ENCODE results near the gene PIK3C2G. TPM values are rescaled to one million over a fixed set of nuclear protein-coding genes. Genes with fewer than 3 reads are reported as not detected.

PIK3C2G gene
- total RNA-seq, 1 experiment from 2014 or later = not detected

DNA sequence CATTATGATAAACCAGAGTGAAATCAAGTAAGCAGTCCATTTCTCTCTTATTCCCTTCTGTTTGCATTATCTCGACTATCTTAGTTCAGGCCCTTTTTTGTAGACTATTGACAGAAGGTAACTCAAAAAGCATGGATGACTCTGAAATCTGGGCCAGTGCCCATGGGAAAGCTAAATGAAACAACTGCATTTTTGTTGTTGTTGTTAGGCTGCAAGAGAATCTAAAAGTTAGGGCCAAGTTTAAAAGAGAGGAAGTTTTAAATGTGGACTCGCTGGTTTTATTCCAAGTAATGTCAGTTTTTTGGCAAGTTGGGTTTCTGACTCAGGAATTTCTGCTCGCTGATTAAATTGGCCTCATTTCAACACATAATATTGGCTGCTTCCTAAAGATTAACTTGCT, 201.1 kb downstream of the PIK3C2G start:
- no peak overlapping the region for H3K14ac ChIP-seq (ENCODE audit: insufficient read depth, low read length)
- H3K27ac ChIP-seq (ENCODE audit: insufficient read length, low read depth, low read length) = no peak overlapping the region
- no peak overlapping the region for H2BK20ac ChIP-seq (ENCODE audit: low read depth, low read length, poor library complexity, severe bottlenecking)
- H3K27me3 Mint-ChIP-seq (ENCODE audit: low read depth) = no peaks in the 10 kb centered on the region
- TF ChIP-seq CTCF (conservative IDR thresholded peaks at IDR 0.05) = no peak
- no peaks in the 10 kb centered on the region for H3K79me2 ChIP-seq (ENCODE audit: insufficient read depth, low read length)
- no peak overlapping the region for H3T11ph ChIP-seq (ENCODE audit: low read length)
- no peak overlapping the region for H3K4me2 ChIP-seq (ENCODE audit: insufficient read depth, insufficient read length, low read length)
- no peak overlapping the region for H3K4me3 Mint-ChIP-seq
- no peak overlapping the region for H4K5ac ChIP-seq (ENCODE audit: insufficient read length, low read depth, low read length)
- H3K27me3 ChIP-seq (ENCODE audit: insufficient read depth, low read length) = no peaks in the 10 kb centered on the region
- H3K23me2 ChIP-seq (ENCODE audit: insufficient read length, low read depth, low read length, poor library complexity, severe bottlenecking) = no peaks in the 10 kb centered on the region
- no peaks in the 10 kb centered on the region for H3K9me3 ChIP-seq (ENCODE audit: control insufficient read depth, low read depth, low read length)
- H3K4me1 ChIP-seq (ENCODE audit: insufficient read depth, low read length) = no peaks in the 10 kb centered on the region
- no peak overlapping the region for H3K23ac ChIP-seq (ENCODE audit: insufficient read length, low read depth, low read length)
- no peaks in the 10 kb centered on the region for H3K79me1 ChIP-seq (ENCODE audit: insufficient read depth, low read depth, low read length, poor library complexity, severe bottlenecking)
- no peak overlapping the region for H2AFZ ChIP-seq (ENCODE audit: low read length)
- H2BK12ac ChIP-seq (ENCODE audit: insufficient read length, low read depth, low read length) = no peak overlapping the region
- no peak overlapping the region for H2BK120ac ChIP-seq (ENCODE audit: low read depth, low read length, poor library complexity, severe bottlenecking)
- peaks cover 2 to 5% of the 10 kb centered on the region in 2 experiments; a peak in 3 of 4 replicates for H3K4me1 Mint-ChIP-seq
- no peaks in the 10 kb centered on the region for H3K9me3 Mint-ChIP-seq
- H2BK5ac ChIP-seq (ENCODE audit: insufficient read length, low read length) = no peak overlapping the region
- H4K8ac ChIP-seq (replicated peaks; ENCODE audit: insufficient read length, low read depth, low read length) = no peak overlapping the region
- no CpG with 5 or more reads among the region's 3 CpGs for WGBS (ENCODE audit: extremely low coverage, insufficient read length, low lambda C conversion rate)
- DNase-seq = no peak
- H3K9ac ChIP-seq (ENCODE audit: extremely low read depth, insufficient read length, low read length) = no peak overlapping the region
- no peak overlapping the region for H3K56ac ChIP-seq (ENCODE audit: insufficient read length, low read depth, low read length)
- H3K18ac ChIP-seq (ENCODE audit: insufficient read length, low read depth, low read length) = no peak overlapping the region
- H3K36me3 Mint-ChIP-seq (ENCODE audit: insufficient read depth in 1 of 3, low read depth in 3 of 3) = no peaks in the 10 kb centered on the region
- H4K20me1 ChIP-seq (ENCODE audit: control insufficient read depth, insufficient read depth, insufficient read length) = no peaks in the 10 kb centered on the region
- H2AK5ac ChIP-seq (ENCODE audit: insufficient read length, low read length) = no peak overlapping the region
- no peak overlapping the region for H4K91ac ChIP-seq (ENCODE audit: insufficient read length, low read depth, low read length)
- H3K4ac ChIP-seq (ENCODE audit: low read depth, low read length) = no peak overlapping the region
- no peak overlapping the region for H3K27ac Mint-ChIP-seq
- H2BK15ac ChIP-seq (ENCODE audit: low read depth, low read length) = no peak overlapping the region
